AG09309 (cell line): Measurements from ENCODE around the gene IFITM10.

ENCODE experiments used
- DNase-seq: peaks from one replicate; pipeline ENCODE4 v3.0.0-alpha.2; 2010; ENCODE audit warnings: low read depth
- H3K4me3 ChIP-seq: 2 replicates; pipeline ENCODE4 v1.5.1; 2011; ENCODE audit warnings: mild to moderate bottlenecking, low read depth, low read length, moderate library complexity; ENCODE audit not compliant: control insufficient read depth
- CTCF ChIP-seq: IDR thresholded peaks from 2 replicates; pipeline ENCODE4 v1.5.1; 2011; ENCODE audit warnings: mild to moderate bottlenecking, low read depth, low read length, inconsistent platforms; ENCODE audit not compliant: insufficient read depth, control insufficient read depth; ENCODE audit errors: missing control alignments

IFITM10 gene

GRCh38 chr11:1746956-1747752 is 3.2 kb downstream of the IFITM10 start:
- no peak for DNase-seq
- no peak for TF ChIP-seq CTCF
- no peak overlapping the region for H3K4me3 ChIP-seq

GRCh38 chr11:1746511-1746931 is 3.9 kb downstream of the IFITM10 start:
- no peak for TF ChIP-seq CTCF
- no peak overlapping the region for H3K4me3 ChIP-seq
- DNase-seq, result no peak

- no peak for TF ChIP-seq CTCF
These were observed 4.6 kb downstream of the IFITM10 start for GRCh38 chr11:1745701-1746320.

GRCh38 chr11:1744891-1745700 is 5.3 kb downstream of the IFITM10 start:
- no peak overlapping the region for H3K4me3 ChIP-seq
- DNase-seq, result no peak
- no peak for TF ChIP-seq CTCF

More at GRCh38 chr11:1745701-1746320, 4.6 kb downstream of the IFITM10 start:
- no peak for DNase-seq
- H3K4me3 ChIP-seq, result no peak overlapping the region

- no peak for TF ChIP-seq CTCF
- DNase-seq, result no peak
These were observed 6.1 kb downstream of the IFITM10 start for GRCh38 chr11:1744137-1744886.

GRCh38 chr11:1743585-1744136 is 6.7 kb downstream of the IFITM10 start:
- no peak overlapping the region for H3K4me3 ChIP-seq
- no peak for DNase-seq
- TF ChIP-seq CTCF, result no peak

More at GRCh38 chr11:1744137-1744886, 6.1 kb downstream of the IFITM10 start:
- H3K4me3 ChIP-seq, result no peak overlapping the region
